SIG-M5 treated with dmso at 0.1 percent for 504 hours (cell line): Measurements from ENCODE around the gene TARS3.
A peak's percentile ranks its signal among the peaks of the same experiment; 100 is the strongest.

Experiments
- DNase-seq: peaks from one replicate; lab custom pipeline; 2025; ENCODE audit not compliant: unreplicated experiment; lab: John Stamatoyannopoulos, UW

Gene TARS3

GRCh38 chr15:101625980-101626379, 98.3 kb downstream of the TARS3 start:
- DNase-seq, result no peak

- peak; percentile 35 for DNase-seq
These were observed 99.1 kb downstream of the TARS3 start for GRCh38 chr15:101625184-101625583.

- no peak for DNase-seq
These were observed 100.6 kb downstream of the TARS3 start for GRCh38 chr15:101623367-101624304.

- DNase-seq, result no peak
These were observed 102.3 kb downstream of the TARS3 start for GRCh38 chr15:101621961-101622360.

GRCh38 chr15:101620671-101621070, 103.6 kb downstream of the TARS3 start:
- no peak for DNase-seq

GRCh38 chr15:101619615-101619865, 104.7 kb downstream of the TARS3 start:
- no peak for DNase-seq

- DNase-seq, result no peak
These were observed 105.2 kb downstream of the TARS3 start for GRCh38 chr15:101618851-101619614.

GRCh38 chr15:101618076-101618475, 106.2 kb downstream of the TARS3 start:
- no peak for DNase-seq

GRCh38 chr15:101617390-101617965, 106.8 kb downstream of the TARS3 start:
- no peak for DNase-seq

GRCh38 chr15:101615986-101616848, 108.1 kb downstream of the TARS3 start:
- DNase-seq, result no peak

GRCh38 chr15:101615414-101615985, 108.8 kb downstream of the TARS3 start:
- no peak for DNase-seq

GRCh38 chr15:101614761-101615160, 109.5 kb downstream of the TARS3 start:
- DNase-seq, result no peak

GRCh38 chr15:101614001-101614585, 110.2 kb downstream of the TARS3 start:
- DNase-seq, result no peak

GRCh38 chr15:101613130-101614000, 110.9 kb downstream of the TARS3 start:
- no peak for DNase-seq

GRCh38 chr15:101612676-101613075, 111.6 kb downstream of the TARS3 start:
- no peak for DNase-seq

- no peak for DNase-seq
These were observed 112.5 kb downstream of the TARS3 start for GRCh38 chr15:101611580-101612299.

- DNase-seq, result no peak
These were observed 113.3 kb downstream of the TARS3 start for GRCh38 chr15:101611007-101611406.

- no peak for DNase-seq
These were observed 113.7 kb downstream of the TARS3 start for GRCh38 chr15:101610611-101611000.
